Measurements from ENCODE around the gene TTC34. TPM values are rescaled to one million over a fixed set of nuclear protein-coding genes. Genes with fewer than 3 reads are reported as not detected.

The TTC34 gene
- polyA plus RNA-seq, 1 of the 3 experiments (the other 2 are of a cell fraction), result 0.16 TPM

- H3K36me3 ChIP-seq (replicated peaks in 1 of 2; ENCODE audit: control insufficient read depth in 1 of 2, insufficient read depth in 2 of 2, low read length in 1 of 2), result no peaks in the 10 kb centered on the region
- H3K9ac ChIP-seq, result no peak overlapping the region
- POLR2A ChIA-PET, result no interaction called here
- peaks cover 21% of the 10 kb centered on the region; the same call in 1 of the 2 replicates for H3K27me3 ChIP-seq (ENCODE audit: insufficient read depth)
- 5% methylated on average over 16 of the region's 30 CpGs for WGBS (ENCODE audit: low lambda C conversion rate)
- no peaks in the 10 kb centered on the region for H3K9me2 ChIP-seq
- TF ChIP-seq FOXM1 (IDR thresholded peaks at IDR 0.05; ENCODE audit: low read depth), result no peak
- no peak for TF ChIP-seq RAD21 (IDR thresholded peaks at IDR 0.05; ENCODE audit: low read length)
- TF ChIP-seq REST (IDR thresholded peaks at IDR 0.05; ENCODE audit: low read depth, low read length), result no peak
- no peak for TF ChIP-seq NFIC (IDR thresholded peaks at IDR 0.05; ENCODE audit: borderline replicate concordance)
- TF ChIP-seq SIN3A (IDR thresholded peaks at IDR 0.05; ENCODE audit: borderline replicate concordance, low read depth, low read length), result no peak
- TF ChIP-seq YY1 (IDR thresholded peaks at IDR 0.05; ENCODE audit: low read depth), result no peak
- TF ChIP-seq RCOR1 (IDR thresholded peaks at IDR 0.05; ENCODE audit: low read length), result no peak
- no peak overlapping the region for H3K4me2 ChIP-seq
- no peak overlapping the region for H3K27ac ChIP-seq (ENCODE audit: low read depth in 2 of 2, low read length in 1 of 2)
- H3K79me2 ChIP-seq (ENCODE audit: insufficient read depth), result no peaks in the 10 kb centered on the region
- H3K9me3 ChIP-seq, result no peaks in the 10 kb centered on the region
- no peaks in the 10 kb centered on the region for H3K4me1 ChIP-seq (ENCODE audit: control insufficient read depth in 1 of 2, insufficient read depth in 2 of 2, low read depth in 1 of 2, low read length in 1 of 2)
- no peak for DNase-seq
- no peak overlapping the region for H3K4me3 ChIP-seq (ENCODE audit: low read depth in 2 of 2, low read length in 1 of 2)
- H2AFZ ChIP-seq (ENCODE audit: low read depth), result no peak overlapping the region
- H4K20me1 ChIP-seq (ENCODE audit: insufficient read depth), result no peaks in the 10 kb centered on the region
- H3F3A ChIP-seq (replicated peaks; ENCODE audit: insufficient read depth), result no peaks in the 10 kb centered on the region
- CTCF ChIA-PET, result no interaction called here
Measured at GRCh38 chr1:2807678-2808385, 6.3 kb upstream of the TTC34 start.

GRCh38 chr1:2807036-2807435, 5.5 kb upstream of the TTC34 start:
- POLR2A ChIA-PET, result no interaction called here
- no peaks in the 10 kb centered on the region for H3K79me2 ChIP-seq (ENCODE audit: insufficient read depth)
- H3K36me3 ChIP-seq (replicated peaks in 1 of 2; ENCODE audit: control insufficient read depth in 1 of 2, insufficient read depth in 2 of 2, low read length in 1 of 2), result no peaks in the 10 kb centered on the region
- no peaks in the 10 kb centered on the region for H3K9me3 ChIP-seq
- no peak for TF ChIP-seq EP300 (IDR thresholded peaks at IDR 0.05; ENCODE audit: borderline replicate concordance in 1 of 2, low read depth in 1 of 2, low read length in 1 of 2)
- TF ChIP-seq EZH2phosphoT487 (IDR thresholded peaks at IDR 0.05; ENCODE audit: borderline replicate concordance, low read depth), result no peak
- no peak for TF ChIP-seq CHD2 (IDR thresholded peaks at IDR 0.05; ENCODE audit: low read length, partially characterized antibody)
- TF ChIP-seq REST (IDR thresholded peaks at IDR 0.05; ENCODE audit: low read depth, low read length), result no peak
- TF ChIP-seq SIN3A (IDR thresholded peaks at IDR 0.05; ENCODE audit: borderline replicate concordance, low read depth, low read length), result no peak
- H3K9me2 ChIP-seq, result no peaks in the 10 kb centered on the region
- H3F3A ChIP-seq (replicated peaks; ENCODE audit: insufficient read depth), result no peaks in the 10 kb centered on the region
- CTCF ChIA-PET, result interaction anchor here (0.5 kb wide), 1 partner anchor 8 kb away, joined by 3 read pairs; no protein-coding TSS in a partner anchor
- H3K9ac ChIP-seq, result no peak overlapping the region
- no peak overlapping the region for H3K4me2 ChIP-seq
- H3K4me1 ChIP-seq (ENCODE audit: control insufficient read depth in 1 of 2, insufficient read depth in 2 of 2, low read depth in 1 of 2, low read length in 1 of 2), result no peaks in the 10 kb centered on the region
- no peak for DNase-seq
- no peak overlapping the region for H3K27ac ChIP-seq (ENCODE audit: low read depth in 2 of 2, low read length in 1 of 2)
- H2AFZ ChIP-seq (ENCODE audit: low read depth), result no peak overlapping the region
- H3K27me3 ChIP-seq (ENCODE audit: insufficient read depth), result peaks cover 21% of the 10 kb centered on the region; the same call in 1 of the 2 replicates
- 6% methylated on average over 8 of the region's 8 CpGs for WGBS (ENCODE audit: low lambda C conversion rate)
- no peaks in the 10 kb centered on the region for H4K20me1 ChIP-seq (ENCODE audit: insufficient read depth)
- H3K4me3 ChIP-seq (ENCODE audit: low read depth in 2 of 2, low read length in 1 of 2), result no peak overlapping the region
